Transverse colon (tissue), 4 donors: Measurements from ENCODE around the gene JARID2. TPM values are rescaled to one million over a fixed set of nuclear protein-coding genes. Genes with fewer than 3 reads are reported as not detected.

Experiments
- DNase-seq: peaks from one replicate; pipeline ENCODE4 v3.0.0-alpha.2; 2019
- H3K27ac ChIP-seq, 4 donors: fragments of 200-600 bp; sonication (generic); 2 replicates each; pipeline ENCODE4 v1.5.1; 2016 to 2018; ENCODE audit warnings: inconsistent platforms in 4 of 4
- H3K27me3 ChIP-seq: fragments of 200-600 bp; sonication (generic); 2 replicates; pipeline ENCODE4 v1.5.1; 2017; ENCODE audit warnings: inconsistent platforms
- H3K36me3 ChIP-seq, 4 donors: fragments of 200-600 bp; sonication (generic); 2 replicates each; pipeline ENCODE4 v1.5.1; 2017 to 2019; ENCODE audit warnings: inconsistent platforms in 4 of 4
- H3K4me1 ChIP-seq, 4 donors: fragments of 200-600 bp; sonication (generic); 2 replicates each; pipeline ENCODE4 v1.5.1; 2017 to 2020; ENCODE audit warnings: inconsistent platforms in 4 of 4
- H3K4me3 ChIP-seq, 4 donors: fragments of 200-600 bp; sonication (generic); 1 replicate in 1 of 4; 2 replicates in 3 of 4; pipeline versions ENCODE4 v1.5.1 to v1.6.1; 2017 to 2019; ENCODE audit warnings: inconsistent platforms in 4 of 4
- H3K9me3 ChIP-seq, 2 donors: fragments of 200-600 bp; sonication (generic); 2 replicates each; pipeline ENCODE4 v1.5.1; 2017 to 2019; ENCODE audit warnings: inconsistent platforms in 2 of 2
- CTCF ChIP-seq, 5 experiments: fragments of 200-600 bp in 3 of 5; fragments of 450-650 bp in 2 of 5; sonication (generic) in 3 of 5; IDR thresholded peaks; 1 replicate in 2 of 5; 2 replicates in 3 of 5; pipeline ENCODE4 v1.5.1; 2016 to 2017; ENCODE audit warnings: antibody characterized with exemption in 5 of 5, inconsistent platforms in 3 of 5, mild to moderate bottlenecking in 2 of 5, moderate library complexity in 1 of 5
- EP300 ChIP-seq: sonication (generic); formaldehyde crosslinking; IDR thresholded peaks from one replicate; pipeline ENCODE4 v1.6.1; 2017; ENCODE audit warnings: antibody characterized with exemption, low read depth
- POLR2A ChIP-seq: fragments of 450-650 bp; IDR thresholded peaks from one replicate; pipeline ENCODE4 v1.6.1; 2016; ENCODE audit warnings: antibody characterized with exemption, mild to moderate bottlenecking, moderate library complexity
- POLR2AphosphoS5 ChIP-seq, 3 donors: sonication (generic); formaldehyde crosslinking; IDR thresholded peaks; one replicate each; pipeline ENCODE4 v1.6.1; 2016; ENCODE audit warnings: antibody characterized with exemption in 3 of 3
- WGBS, 2 donors: methylation state at CpG; one replicate each; pipeline ENCODE4 v1.1.5; 2018; ENCODE audit warnings: low coverage in 1 of 2; 5-methylcytosine and 5-hydroxymethylcytosine counted together
- in situ Hi-C, 4 donors: fragments of 200-750 bp; cut with MboI; loops; one replicate each; pipeline versions ENCODE4 v1.15.0 to v1.15.1; 2017; ENCODE audit warnings: low sequenced_read_pairs in 3 of 4, low pct_ligation_motif_present in 1 of 4, low pct_unique_long_range_greater_than_20kb in 1 of 4
- intact Hi-C: fragments of 100-400 bp; cut with DNase I; formaldehyde crosslinking; loops from one replicate; pipeline ENCODE4 v1.15.1; 2023; ENCODE audit warnings: low total_unique reads
- total RNA-seq, 4 donors: library from RNA; depleted of rRNA; stranded (reverse); fragments of >200 nt; gene quantifications; one replicate each; pipeline ENCODE4 v1.1.0, GENCODE V29; 2016

The JARID2 gene
- total RNA-seq, 4 donors from 2014 or later = 9.4 to 18.7 (median 10.9) TPM

- 32 to 53% methylated on average over 3 to 4 of the region's 4 CpGs for WGBS, 2 donors
- Histone ChIP-seq H3K27ac (no peak overlapping the region), H3K4me1 (peaks cover 0 to 43% (median 26%) of the 10 kb centered on the region in 4 donors), H3K4me3 (no peak overlapping the region), H3K27me3 (no peaks in the 10 kb centered on the region), H3K9me3 (no peaks in the 10 kb centered on the region), H3K36me3 (no peaks in the 10 kb centered on the region)
- in situ Hi-C loops = no loop called here
- DNase-seq = no peak
- intact Hi-C loops = no loop called here
- TF ChIP-seq CTCF (IDR thresholded peaks at IDR 0.05) (no peak), POLR2A (no peak), EP300 (no peak), POLR2AphosphoS5 (IDR thresholded peaks at IDR 0.05) (no peak)
Measured at GRCh38 chr6:15369838-15370237, 124.0 kb downstream of the JARID2 start.

GRCh38 chr6:15370733-15371671, 125.1 kb downstream of the JARID2 start:
- peaks cover 0 to 31% (median 16%) of the 10 kb centered on the region in 4 donors for H3K4me1 ChIP-seq
- WGBS, 2 donors = 75 to 91% methylated on average over 4 of the region's 4 CpGs
- H3K27ac ChIP-seq = no peak overlapping the region
- in situ Hi-C loops = no loop called here
- no peak for TF ChIP-seq POLR2A
- TF ChIP-seq EP300 = no peak
- TF ChIP-seq CTCF (IDR thresholded peaks at IDR 0.05) = no peak
- no peak for TF ChIP-seq POLR2AphosphoS5 (IDR thresholded peaks at IDR 0.05)
- H3K4me3 ChIP-seq = no peak overlapping the region
- DNase-seq = no peak
- H3K27me3 ChIP-seq = no peaks in the 10 kb centered on the region
- intact Hi-C loops = no loop called here
- H3K9me3 ChIP-seq = no peaks in the 10 kb centered on the region
- no peaks in the 10 kb centered on the region for H3K36me3 ChIP-seq

- Histone ChIP-seq H3K27ac (no peak overlapping the region), H3K4me3 (no peak overlapping the region), H3K27me3 (no peaks in the 10 kb centered on the region), H3K4me1 (peaks cover 0 to 19% (median 6%) of the 10 kb centered on the region in 4 donors), H3K9me3 (no peaks in the 10 kb centered on the region), H3K36me3 (no peaks in the 10 kb centered on the region)
- intact Hi-C loops (no loop called here), in situ Hi-C loops (no loop called here)
- DNase-seq = no peak
- WGBS, 2 donors = 98 to 100% methylated on average over 1 to 2 of the region's 2 CpGs
- TF ChIP-seq POLR2A = no peak
Measured at GRCh38 chr6:15372932-15373331, 127.1 kb downstream of the JARID2 start.

- Histone ChIP-seq H3K4me3 (no peak overlapping the region), H3K27me3 (no peaks in the 10 kb centered on the region), H3K9me3 (no peaks in the 10 kb centered on the region), H3K4me1 (peaks cover 0 to 19% (median 6%) of the 10 kb centered on the region in 4 donors), H3K27ac (no peak overlapping the region), H3K36me3 (no peaks in the 10 kb centered on the region)
- 87 to 96% methylated on average over 5 to 7 of the region's 7 CpGs for WGBS, 2 donors
- TF ChIP-seq CTCF (IDR thresholded peaks at IDR 0.05) = no peak
- no peak for TF ChIP-seq EP300
- no peak for TF ChIP-seq POLR2A
- TF ChIP-seq POLR2AphosphoS5 (IDR thresholded peaks at IDR 0.05) = no peak
- DNase-seq = no peak
- intact Hi-C loops = no loop called here
- in situ Hi-C loops = no loop called here
Measured at GRCh38 chr6:15374119-15374518, 128.2 kb downstream of the JARID2 start.
